Hepatocyte (in vitro differentiated cells): Measurements from ENCODE around the gene SLC5A6. TPM values are rescaled to one million over a fixed set of nuclear protein-coding genes. Genes with fewer than 3 reads are reported as not detected.

Experiments
- DNase-seq: peaks from one replicate; pipeline ENCODE4 v3.0.0-alpha.2; 2016; ENCODE audit warnings: low spot score
- H2AFZ ChIP-seq: fragments of 200-600 bp; sonication (generic); 2 replicates; pipeline ENCODE4 v1.6.0; 2016; ENCODE audit warnings: antibody characterized with exemption, mild to moderate bottlenecking
- H3K27ac ChIP-seq: fragments of 200-600 bp; sonication (generic); 2 replicates; pipeline ENCODE4 v1.5.1; 2016; ENCODE audit warnings: mild to moderate bottlenecking
- H3K27me3 ChIP-seq: fragments of 200-600 bp; sonication (generic); 2 replicates; pipeline ENCODE4 v1.6.1; 2016
- H3K36me3 ChIP-seq: fragments of 200-600 bp; sonication (generic); replicated peaks from 2 replicates; pipeline ENCODE4 v1.5.1; 2016; ENCODE audit warnings: low read depth; ENCODE audit not compliant: insufficient read depth
- H3K4me1 ChIP-seq: fragments of 200-600 bp; sonication (generic); 2 replicates; pipeline ENCODE4 v1.5.1; 2016; ENCODE audit warnings: mild to moderate bottlenecking, moderate library complexity; ENCODE audit not compliant: insufficient read depth
- H3K4me2 ChIP-seq: fragments of 200-600 bp; sonication (generic); 2 replicates; pipeline ENCODE4 v1.6.0; 2016
- H3K4me3 ChIP-seq: fragments of 200-600 bp; sonication (generic); 2 replicates; pipeline ENCODE4 v1.5.1; 2016; ENCODE audit warnings: mild to moderate bottlenecking
- H3K79me2 ChIP-seq: fragments of 200-600 bp; sonication (generic); 2 replicates; pipeline ENCODE4 v1.6.0; 2017; ENCODE audit warnings: mild to moderate bottlenecking
- H3K9me2 ChIP-seq: fragments of 200-600 bp; sonication (generic); replicated peaks from 2 replicates; pipeline ENCODE4 v1.6.0; 2017; ENCODE audit warnings: mild to moderate bottlenecking; ENCODE audit not compliant: insufficient read depth
- H3K9me3 ChIP-seq: fragments of 200-600 bp; sonication (generic); 2 replicates; pipeline ENCODE4 v1.5.1; 2016; ENCODE audit warnings: low read depth, mild to moderate bottlenecking
- H4K20me1 ChIP-seq: fragments of 200-600 bp; sonication (generic); 2 replicates; pipeline ENCODE4 v1.6.0; 2016; ENCODE audit warnings: mild to moderate bottlenecking; ENCODE audit not compliant: insufficient read depth, poor library complexity, severe bottlenecking
- EZH2 ChIP-seq: fragments of 200-600 bp; sonication (generic); IDR thresholded peaks from 2 replicates; pipeline ENCODE4 v1.6.1; 2016; ENCODE audit warnings: antibody characterized with exemption, mild to moderate bottlenecking, borderline replicate concordance
- EZH2phosphoT487 ChIP-seq: fragments of 200-600 bp; sonication (generic); IDR thresholded peaks from one replicate; pipeline ENCODE4 v1.6.1; 2018; ENCODE audit warnings: antibody characterized with exemption, mild to moderate bottlenecking, low read depth, moderate library complexity; ENCODE audit not compliant: unreplicated experiment, severe bottlenecking
- WGBS: methylation state at CpG from one replicate; pipeline ENCODE4 v1.1.6; 2016; ENCODE audit warnings: low lambda C conversion rate; ENCODE audit errors: missing lambda C conversion rate; 5-methylcytosine and 5-hydroxymethylcytosine counted together
- polyA plus RNA-seq: library from polyadenylated mRNA; unstranded; fragments of >200 nt; fragmentation: Nextera tagmentation; extraction: Ambion mirVana; gene quantifications from 2 replicates; pipeline ENCODE4 v1.2.1, GENCODE V29; 2016
- total RNA-seq: library from RNA; depleted of rRNA; stranded (reverse); fragments of >200 nt; gene quantifications from 2 replicates; pipeline ENCODE4 v1.2.3, GENCODE V29; 2014
- TF ChIP-seq, protein P1 (sequence below): fragments of 200-600 bp; sonication (generic); IDR thresholded peaks from 2 replicates; pipeline ENCODE4 v1.5.1; 2016; ENCODE audit warnings: antibody characterized with exemption, mild to moderate bottlenecking; ENCODE audit not compliant: poor library complexity

The SLC5A6 gene
- total and polyA plus RNA-seq, 2 experiments from 2014 or later: 58.9 to 72.3 TPM

DNA sequence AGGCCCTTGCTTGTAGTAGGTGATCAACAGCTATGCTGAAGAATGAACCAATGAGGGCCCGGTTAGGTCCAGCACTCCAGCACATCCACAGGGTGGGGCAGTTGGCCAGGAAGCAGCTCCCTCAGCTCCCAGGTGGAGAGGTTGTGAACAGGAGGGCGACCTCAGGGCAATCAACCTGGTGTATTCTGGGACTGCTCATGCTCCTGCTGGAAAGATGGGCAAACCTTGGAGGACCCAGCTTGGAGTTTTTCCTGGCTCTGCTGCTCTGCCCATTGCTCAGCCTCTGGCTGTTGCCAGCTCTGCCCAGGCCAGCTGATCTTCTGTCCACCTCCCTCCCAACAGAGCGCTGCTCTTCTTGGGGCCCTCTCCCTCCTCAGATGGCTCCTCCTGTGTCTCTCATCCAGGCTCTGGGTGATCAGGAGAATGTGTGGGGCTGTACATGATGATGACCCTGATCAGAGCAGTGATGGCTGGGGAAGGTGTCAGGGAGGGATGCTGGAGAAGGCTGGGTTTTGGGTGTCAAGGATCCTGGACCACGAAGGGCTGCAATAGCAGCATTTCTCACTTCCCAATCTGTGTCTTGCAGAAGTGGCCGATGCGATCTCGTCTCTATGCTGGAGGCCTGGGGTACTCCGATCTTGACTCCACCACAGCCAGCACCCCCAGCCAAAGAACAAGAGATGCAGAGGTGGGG is 59.8 kb downstream of the SLC5A6 start:
- Histone ChIP-seq H3K4me3 (no peak overlapping the region), H3K79me2 (no peaks in the 10 kb centered on the region), H3K9me3 (no peaks in the 10 kb centered on the region), H3K36me3 (no peaks in the 10 kb centered on the region), H2AFZ (no peak overlapping the region), H4K20me1 (no peaks in the 10 kb centered on the region), H3K9me2 (no peaks in the 10 kb centered on the region), H3K27me3 (no peaks in the 10 kb centered on the region), H3K4me1 (no peaks in the 10 kb centered on the region), H3K4me2 (no peak overlapping the region), H3K27ac (no peak overlapping the region)
- DNase-seq: no peak
- TF ChIP-seq EZH2: no peak
- TF ChIP-seq, protein P1, sequence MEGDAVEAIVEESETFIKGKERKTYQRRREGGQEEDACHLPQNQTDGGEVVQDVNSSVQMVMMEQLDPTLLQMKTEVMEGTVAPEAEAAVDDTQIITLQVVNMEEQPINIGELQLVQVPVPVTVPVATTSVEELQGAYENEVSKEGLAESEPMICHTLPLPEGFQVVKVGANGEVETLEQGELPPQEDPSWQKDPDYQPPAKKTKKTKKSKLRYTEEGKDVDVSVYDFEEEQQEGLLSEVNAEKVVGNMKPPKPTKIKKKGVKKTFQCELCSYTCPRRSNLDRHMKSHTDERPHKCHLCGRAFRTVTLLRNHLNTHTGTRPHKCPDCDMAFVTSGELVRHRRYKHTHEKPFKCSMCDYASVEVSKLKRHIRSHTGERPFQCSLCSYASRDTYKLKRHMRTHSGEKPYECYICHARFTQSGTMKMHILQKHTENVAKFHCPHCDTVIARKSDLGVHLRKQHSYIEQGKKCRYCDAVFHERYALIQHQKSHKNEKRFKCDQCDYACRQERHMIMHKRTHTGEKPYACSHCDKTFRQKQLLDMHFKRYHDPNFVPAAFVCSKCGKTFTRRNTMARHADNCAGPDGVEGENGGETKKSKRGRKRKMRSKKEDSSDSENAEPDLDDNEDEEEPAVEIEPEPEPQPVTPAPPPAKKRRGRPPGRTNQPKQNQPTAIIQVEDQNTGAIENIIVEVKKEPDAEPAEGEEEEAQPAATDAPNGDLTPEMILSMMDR: no peak
- no peak for TF ChIP-seq EZH2phosphoT487
- 87% methylated on average over 8 of the region's 8 CpGs for WGBS

DNA sequence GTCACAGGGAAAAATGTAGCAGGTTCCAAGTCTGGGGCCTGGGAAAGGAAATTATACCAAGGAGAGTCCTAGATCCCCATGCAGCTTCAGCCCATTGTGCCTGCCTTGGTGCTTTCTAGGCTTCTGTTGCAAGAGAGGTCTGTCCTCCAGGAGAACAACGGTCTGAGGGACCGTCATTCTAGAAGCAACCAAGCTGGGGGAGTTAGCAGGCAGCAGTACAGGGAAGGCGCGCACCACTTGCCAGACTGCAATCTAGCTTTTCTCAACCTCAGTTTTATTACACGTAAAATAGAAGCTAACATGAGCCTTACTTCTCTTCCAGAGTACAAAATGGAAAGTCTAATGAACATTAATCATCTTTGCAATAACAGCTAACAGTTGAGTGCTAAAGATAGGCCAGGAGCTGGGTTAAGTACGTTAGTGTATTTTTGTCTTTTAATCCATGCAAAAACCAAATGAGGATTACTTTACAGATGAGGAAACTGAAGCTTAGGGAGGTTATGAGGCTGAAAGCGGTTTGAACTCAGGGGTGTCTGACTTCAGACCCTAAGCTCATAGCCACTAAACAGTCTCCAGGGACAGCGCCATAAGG is 61.3 kb downstream of the SLC5A6 start:
- H3K36me3 ChIP-seq: no peaks in the 10 kb centered on the region
- no peak for DNase-seq
- no peaks in the 10 kb centered on the region for H3K79me2 ChIP-seq
- H3K4me1 ChIP-seq: no peaks in the 10 kb centered on the region
- H3K9me3 ChIP-seq: no peaks in the 10 kb centered on the region
- WGBS: 90% methylated on average over 8 of the region's 8 CpGs
- H3K27ac ChIP-seq: no peak overlapping the region
- H3K4me2 ChIP-seq: no peak overlapping the region
- no peak overlapping the region for H2AFZ ChIP-seq
- no peak overlapping the region for H3K4me3 ChIP-seq
- H3K27me3 ChIP-seq: no peaks in the 10 kb centered on the region
- no peaks in the 10 kb centered on the region for H3K9me2 ChIP-seq
- H4K20me1 ChIP-seq: no peaks in the 10 kb centered on the region
- no peak for TF ChIP-seq EZH2
- no peak for TF ChIP-seq EZH2phosphoT487
- TF ChIP-seq, protein P1: no peak

Other genes starting within 250 kb of the SLC5A6 start
- gene MAPRE3, start 241.6 kb downstream of the SLC5A6 start, total RNA-seq: 8.0 and 8.6 TPM in 2 replicates
- gene MAPRE3, start 241.6 kb downstream of the SLC5A6 start, polyA plus RNA-seq: 23.6 and 29.2 TPM in 2 replicates
- gene TMEM214, start 179.3 kb downstream of the SLC5A6 start, total RNA-seq: 40.2 and 50.4 TPM in 2 replicates
- gene TMEM214, start 179.3 kb downstream of the SLC5A6 start, polyA plus RNA-seq: 75.9 and 100 TPM in 2 replicates
- 12.9 and 13.8 TPM in 2 replicates for gene AGBL5, start 160.6 kb downstream of the SLC5A6 start, total RNA-seq
- gene AGBL5, start 160.6 kb downstream of the SLC5A6 start, polyA plus RNA-seq: 20.2 and 24.9 TPM in 2 replicates
- 364 and 380 TPM in 2 replicates for gene OST4, start 140.6 kb downstream of the SLC5A6 start, total RNA-seq
- 839 and 872 TPM in 2 replicates for gene OST4, start 140.6 kb downstream of the SLC5A6 start, polyA plus RNA-seq
- gene EMILIN1, start 133.7 kb downstream of the SLC5A6 start, total RNA-seq: 59.6 and 80.8 TPM in 2 replicates
- 109 and 128 TPM in 2 replicates for gene EMILIN1, start 133.7 kb downstream of the SLC5A6 start, polyA plus RNA-seq
- 26.1 and 28.7 TPM in 2 replicates for gene KHK, start 125.5 kb downstream of the SLC5A6 start, total RNA-seq
- 57.7 and 73.1 TPM in 2 replicates for gene KHK, start 125.5 kb downstream of the SLC5A6 start, polyA plus RNA-seq
- gene CGREF1, start 93.1 kb downstream of the SLC5A6 start, total RNA-seq: 0.28 and 2.5 TPM in 2 replicates
- gene CGREF1, start 93.1 kb downstream of the SLC5A6 start, polyA plus RNA-seq: 1.8 and 2.2 TPM in 2 replicates
- 0.03 TPM in 1 of 2 replicates, not detected in the other for gene ABHD1, start 88.5 kb downstream of the SLC5A6 start, total RNA-seq
- gene ABHD1, start 88.5 kb downstream of the SLC5A6 start, polyA plus RNA-seq: 0.58 and 1.1 TPM in 2 replicates
- 69.2 and 69.6 TPM in 2 replicates for gene PREB, start 77.6 kb downstream of the SLC5A6 start, total RNA-seq
- gene PREB, start 77.6 kb downstream of the SLC5A6 start, polyA plus RNA-seq: 71.7 and 90.3 TPM in 2 replicates
- gene PRR30, start 72.9 kb downstream of the SLC5A6 start, total RNA-seq: not detected in 2 replicates
- gene PRR30, start 72.9 kb downstream of the SLC5A6 start, polyA plus RNA-seq: not detected in 2 replicates
- not detected in 2 replicates for gene TCF23, start 63.3 kb downstream of the SLC5A6 start, total RNA-seq
- not detected in 2 replicates for gene TCF23, start 63.3 kb downstream of the SLC5A6 start, polyA plus RNA-seq
- gene ATRAID, start 227 bp downstream of the SLC5A6 start, total RNA-seq: 161 and 173 TPM in 2 replicates
- 259 and 281 TPM in 2 replicates for gene ATRAID, start 227 bp downstream of the SLC5A6 start, polyA plus RNA-seq
- gene CAD, start 5.1 kb upstream of the SLC5A6 start, total RNA-seq: 13.2 and 16.6 TPM in 2 replicates
- gene CAD, start 5.1 kb upstream of the SLC5A6 start, polyA plus RNA-seq: 20.7 TPM in 2 replicates
- gene SLC30A3, start 50.8 kb upstream of the SLC5A6 start, total RNA-seq: 0.20 TPM in 1 of 2 replicates, not detected in the other
- not detected in 2 replicates for gene SLC30A3, start 50.8 kb upstream of the SLC5A6 start, polyA plus RNA-seq
- not detected in 2 replicates for gene DNAJC5G, start 63.2 kb upstream of the SLC5A6 start, total RNA-seq
- not detected in 2 replicates for gene DNAJC5G, start 63.2 kb upstream of the SLC5A6 start, polyA plus RNA-seq
- not detected in 2 replicates for gene TRIM54, start 70.2 kb upstream of the SLC5A6 start, total RNA-seq
- gene TRIM54, start 70.2 kb upstream of the SLC5A6 start, polyA plus RNA-seq: not detected in 2 replicates
- gene UCN, start 96.2 kb upstream of the SLC5A6 start, total RNA-seq: 1.4 and 2.9 TPM in 2 replicates
- 1.0 and 2.6 TPM in 2 replicates for gene UCN, start 96.2 kb upstream of the SLC5A6 start, polyA plus RNA-seq
- 71.4 and 96.8 TPM in 2 replicates for gene MPV17, start 110.8 kb upstream of the SLC5A6 start, total RNA-seq
- gene MPV17, start 110.8 kb upstream of the SLC5A6 start, polyA plus RNA-seq: 111 and 131 TPM in 2 replicates
- 51.3 and 53.3 TPM in 2 replicates for gene GTF3C2, start 144.5 kb upstream of the SLC5A6 start, total RNA-seq
- gene GTF3C2, start 144.5 kb upstream of the SLC5A6 start, polyA plus RNA-seq: 46.8 and 58.0 TPM in 2 replicates
- 28.0 and 28.7 TPM in 2 replicates for gene EIF2B4, start 158.1 kb upstream of the SLC5A6 start, total RNA-seq
- 67.5 and 68.7 TPM in 2 replicates for gene EIF2B4, start 158.1 kb upstream of the SLC5A6 start, polyA plus RNA-seq
- 81.8 and 88.7 TPM in 2 replicates for gene SNX17, start 158.3 kb upstream of the SLC5A6 start, total RNA-seq
- 105 and 109 TPM in 2 replicates for gene SNX17, start 158.3 kb upstream of the SLC5A6 start, polyA plus RNA-seq
- 16.0 and 20.6 TPM in 2 replicates for gene ZNF513, start 168.5 kb upstream of the SLC5A6 start, total RNA-seq
- gene ZNF513, start 168.5 kb upstream of the SLC5A6 start, polyA plus RNA-seq: 26.1 and 36.4 TPM in 2 replicates
- 60.6 and 64.9 TPM in 2 replicates for gene PPM1G, start 197.3 kb upstream of the SLC5A6 start, total RNA-seq
- 65.7 and 71.0 TPM in 2 replicates for gene PPM1G, start 197.3 kb upstream of the SLC5A6 start, polyA plus RNA-seq
- 114 and 127 TPM in 2 replicates for gene NRBP1, start 216.4 kb upstream of the SLC5A6 start, total RNA-seq
- gene NRBP1, start 216.4 kb upstream of the SLC5A6 start, polyA plus RNA-seq: 157 and 165 TPM in 2 replicates
- 11.4 and 19.3 TPM in 2 replicates for gene KRTCAP3, start 230.1 kb upstream of the SLC5A6 start, total RNA-seq
- gene KRTCAP3, start 230.1 kb upstream of the SLC5A6 start, polyA plus RNA-seq: 21.0 and 23.3 TPM in 2 replicates